Measurements from ENCODE around the gene USP28.
A peak's percentile ranks its signal among the peaks of the same experiment; 100 is the strongest.

USP28 gene

DNA sequence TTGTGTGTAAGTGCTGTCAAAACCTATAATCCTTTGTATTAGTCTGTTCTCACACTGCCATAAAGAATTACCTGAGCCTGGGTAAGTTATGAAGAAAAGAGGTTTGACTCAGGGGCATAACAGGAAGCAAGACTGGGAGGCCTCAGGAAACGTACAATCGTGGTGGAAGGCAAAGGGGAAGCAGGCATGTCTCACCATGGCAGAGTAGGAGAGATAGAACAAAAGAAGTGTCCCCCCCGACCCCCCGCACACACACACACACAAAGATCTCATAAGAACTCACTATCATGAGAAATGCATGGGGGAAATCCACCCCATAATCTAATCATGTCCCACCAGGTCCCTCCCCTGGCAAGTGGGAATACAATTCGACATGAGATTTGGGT, 2.3 kb upstream of the USP28 start:
- no peak for DNase-seq (ENCODE audit: low spot score)

DNA sequence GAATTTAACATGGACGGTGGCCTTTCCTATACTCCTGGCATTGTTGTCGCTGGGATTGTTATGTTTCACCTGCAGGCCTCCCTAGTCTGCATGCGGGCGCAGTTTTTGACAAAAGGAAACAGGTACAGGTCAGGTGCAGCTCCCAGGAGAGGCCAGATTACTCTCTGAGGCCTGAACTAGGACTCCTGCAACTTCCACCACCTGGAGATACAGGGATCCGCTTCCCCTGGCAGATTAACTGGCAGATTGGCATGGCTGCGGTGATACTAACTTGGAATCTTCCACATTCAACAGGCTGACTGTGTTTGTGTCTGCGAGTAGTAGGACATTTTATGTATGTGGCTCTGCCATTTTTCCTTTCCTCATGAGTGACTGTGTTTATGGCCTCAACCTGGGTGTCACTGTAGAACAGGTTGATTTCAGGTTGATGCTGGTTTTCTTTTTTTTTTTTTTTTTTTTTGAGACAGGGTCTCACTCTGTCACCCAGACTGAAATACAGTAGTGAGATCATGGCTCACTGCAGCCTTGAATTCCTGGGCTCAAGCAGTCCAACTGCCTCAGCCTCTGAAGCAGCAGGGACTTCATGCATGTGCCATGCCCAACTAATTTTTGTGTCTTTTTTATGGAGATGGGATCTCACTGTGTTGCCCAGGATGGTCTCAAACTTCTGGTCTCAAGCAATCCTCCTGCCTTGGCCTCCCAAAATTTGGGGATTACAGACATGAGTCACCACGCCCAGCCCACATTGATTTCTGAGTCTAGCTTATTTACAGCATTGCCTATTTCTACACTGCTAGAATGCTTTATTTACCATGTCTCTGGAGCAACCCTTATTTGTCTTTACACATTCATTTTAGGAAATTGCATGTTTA, 1.7 kb upstream of the USP28 start:
- DNase-seq (ENCODE audit: low spot score) = no peak

DNA sequence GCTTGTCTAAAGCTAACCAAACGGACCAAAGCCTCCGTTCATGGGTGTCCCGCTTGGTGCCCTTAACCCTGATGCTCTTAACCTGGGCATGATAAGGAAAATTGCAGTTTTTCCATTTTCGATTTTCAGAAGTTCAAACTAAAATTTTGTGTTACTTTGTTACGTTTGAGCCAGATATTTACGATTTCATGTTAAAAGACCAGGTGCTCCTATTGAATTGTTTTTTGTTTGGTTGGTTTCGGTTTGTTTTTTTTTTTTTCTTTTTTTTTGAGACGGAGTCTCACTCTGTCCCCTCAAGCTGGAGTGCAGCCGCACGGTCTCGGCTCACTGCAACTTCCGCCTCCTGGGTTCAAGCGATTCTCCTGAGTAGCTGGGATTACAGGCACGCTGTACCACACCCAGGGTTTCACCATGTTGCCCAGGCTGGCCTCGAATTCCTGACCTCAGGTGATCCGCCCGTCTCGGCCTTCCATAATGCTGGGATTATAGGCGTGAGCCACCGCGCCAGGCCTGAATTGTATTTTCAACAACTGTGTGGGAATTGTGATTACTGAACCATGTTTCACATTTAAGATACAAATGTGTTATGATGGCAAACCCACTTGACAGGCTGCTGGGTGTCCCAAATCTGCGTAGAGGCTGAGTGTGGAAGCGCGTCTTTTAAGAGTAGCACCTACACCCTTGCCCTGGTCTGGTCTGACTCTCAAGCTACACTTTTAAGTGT, 864 bp upstream of the USP28 start:
- no peak for DNase-seq (ENCODE audit: low spot score)

DNA sequence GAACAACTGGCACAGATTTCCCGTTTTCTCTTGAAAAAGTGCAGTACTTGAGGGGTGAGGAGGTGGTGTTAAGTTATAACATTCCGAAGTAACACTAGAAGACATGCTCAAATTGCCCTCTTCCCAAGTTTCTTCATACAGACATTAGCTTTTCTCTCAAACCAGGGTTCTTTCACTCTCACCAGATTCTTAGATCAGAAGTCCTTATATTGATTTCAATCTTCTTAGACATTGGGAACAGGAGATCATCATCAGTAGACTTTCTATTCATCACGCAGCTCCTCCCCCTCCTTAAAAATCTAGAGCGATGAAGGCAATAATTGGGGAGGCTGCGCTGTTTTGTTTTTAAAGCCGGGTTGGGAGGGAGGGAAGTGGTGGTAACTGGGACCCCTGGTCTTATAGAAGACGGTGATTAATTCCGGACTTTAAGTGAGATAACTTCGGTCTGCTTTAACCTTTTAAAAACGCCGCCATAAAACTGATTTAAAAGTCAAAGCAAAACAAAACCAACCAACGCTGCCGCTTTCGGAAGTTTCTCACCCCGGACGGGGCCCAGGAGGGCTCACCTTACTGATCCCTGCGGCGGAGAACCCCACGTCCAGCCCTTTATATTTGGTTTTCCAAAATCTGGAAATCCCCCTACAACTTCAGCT, 665 bp downstream of the USP28 start:
- peak; percentile 30 for DNase-seq (ENCODE audit: low spot score)

DNA sequence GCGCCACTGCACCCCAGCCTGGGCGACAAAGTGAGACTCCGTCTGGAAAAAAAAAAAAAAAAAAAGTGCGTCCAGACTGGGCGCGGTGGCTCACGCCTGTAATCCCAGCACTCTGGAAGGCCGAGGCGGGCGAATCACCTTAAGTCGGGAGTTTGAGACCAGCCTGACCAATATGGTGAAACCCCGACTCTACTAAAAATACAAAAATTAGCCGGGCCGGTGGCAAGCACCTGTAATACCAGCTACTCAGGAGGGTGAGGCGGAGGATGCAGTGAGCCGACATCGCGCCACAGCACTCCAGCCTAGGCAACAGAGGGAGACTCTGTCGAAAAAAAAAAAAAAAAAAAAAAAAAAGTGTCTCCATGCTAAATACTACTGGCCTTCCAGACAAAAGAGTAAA, 1.3 kb downstream of the USP28 start:
- no peak for DNase-seq (ENCODE audit: low spot score)

GRCh38 chr11:113873236-113873626, 2.1 kb downstream of the USP28 start:
- no peak for DNase-seq (ENCODE audit: low spot score)

DNA sequence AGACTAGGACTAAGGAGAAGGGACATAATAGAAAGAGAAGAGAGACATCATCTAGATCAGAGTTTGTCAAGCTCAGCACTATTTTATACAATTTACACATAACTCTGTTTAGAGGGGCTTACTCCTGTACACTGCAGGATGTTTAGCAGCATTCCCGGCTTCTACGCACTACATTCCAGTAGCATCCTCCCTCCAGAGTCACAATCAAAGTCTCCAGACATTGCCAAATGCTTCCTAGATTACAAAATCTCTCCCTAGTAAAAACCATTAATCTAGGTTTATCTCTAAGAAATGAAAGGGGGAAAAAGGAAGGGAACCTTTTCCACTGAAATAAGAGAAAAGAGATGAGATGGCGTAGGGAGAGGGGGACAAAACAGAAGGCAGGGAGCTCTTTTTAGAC, 4.0 kb downstream of the USP28 start:
- DNase-seq (ENCODE audit: low spot score) = no peak

GRCh38 chr11:113867843-113868503, 7.4 kb downstream of the USP28 start:
- no peak for DNase-seq (ENCODE audit: low spot score)

- DNase-seq (ENCODE audit: low spot score) = no peak
Observed at GRCh38 chr11:113865873-113866272, 9.5 kb downstream of the USP28 start.

DNA sequence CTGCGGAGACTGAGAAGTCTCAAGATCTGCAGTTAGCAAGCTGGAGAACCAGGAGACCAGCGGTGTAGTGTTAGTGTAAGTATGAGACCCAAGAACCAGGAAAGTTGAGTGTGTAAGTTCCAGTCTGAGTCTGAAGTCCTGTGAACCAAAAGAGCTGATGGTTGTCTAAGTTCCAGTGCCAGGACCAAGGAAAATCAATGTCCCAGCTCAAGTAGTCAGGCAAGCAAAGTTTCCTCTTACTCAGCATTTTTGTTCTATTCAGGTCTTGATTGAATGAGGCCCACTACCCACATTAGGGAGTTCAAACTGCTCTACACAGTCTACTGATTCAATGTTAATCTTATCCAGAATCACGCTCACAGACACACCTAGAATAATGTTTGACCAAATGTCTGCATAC, 11.0 kb downstream of the USP28 start:
- DNase-seq (ENCODE audit: low spot score) = no peak

DNA sequence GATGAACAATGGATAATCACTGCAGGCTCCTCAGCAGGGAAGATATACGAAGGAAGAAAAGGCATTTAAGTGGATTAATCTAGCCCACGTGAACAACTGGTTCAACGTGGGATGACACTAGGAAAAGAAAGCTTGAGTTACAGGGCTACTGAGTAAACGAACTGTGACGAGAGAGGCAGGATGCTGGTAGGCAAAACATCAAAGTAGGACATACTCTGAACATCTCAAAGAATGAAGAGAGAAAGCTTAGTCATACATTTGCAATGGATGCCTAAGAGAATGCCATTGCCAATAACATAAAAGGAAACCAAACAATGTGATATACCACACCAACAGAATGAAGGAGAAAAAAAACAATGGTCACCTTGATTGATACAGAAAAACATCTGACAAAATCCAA, 12.9 kb downstream of the USP28 start:
- no peak for DNase-seq (ENCODE audit: low spot score)

GRCh38 chr11:113859665-113860064, 15.7 kb downstream of the USP28 start:
- no peak for DNase-seq (ENCODE audit: low spot score)

GRCh38 chr11:113856966-113857759, 18.2 kb downstream of the USP28 start:
- no peak for DNase-seq (ENCODE audit: low spot score)

DNA sequence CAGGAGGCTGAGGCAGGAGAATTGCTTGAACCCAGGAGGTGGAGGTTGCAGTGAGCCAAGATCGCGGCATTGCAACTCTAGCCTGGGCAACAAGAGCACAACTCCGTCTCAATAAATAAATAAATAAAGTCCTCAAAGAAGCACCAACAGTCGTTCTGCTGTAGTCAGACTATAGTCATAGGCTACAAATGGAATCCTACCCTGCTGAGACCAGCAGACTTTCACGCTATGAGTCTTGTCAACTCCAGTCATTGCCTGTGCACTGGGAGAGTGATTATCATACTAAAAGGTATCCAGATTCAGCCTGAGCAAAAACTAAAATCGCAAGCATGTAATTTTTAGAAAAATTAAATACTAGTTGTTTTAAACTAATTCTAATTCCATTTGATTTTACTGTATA, 19.6 kb downstream of the USP28 start:
- DNase-seq (ENCODE audit: low spot score) = no peak

- no peak for DNase-seq (ENCODE audit: low spot score)
Observed at GRCh38 chr11:113850188-113850587, 25.2 kb downstream of the USP28 start.

DNA sequence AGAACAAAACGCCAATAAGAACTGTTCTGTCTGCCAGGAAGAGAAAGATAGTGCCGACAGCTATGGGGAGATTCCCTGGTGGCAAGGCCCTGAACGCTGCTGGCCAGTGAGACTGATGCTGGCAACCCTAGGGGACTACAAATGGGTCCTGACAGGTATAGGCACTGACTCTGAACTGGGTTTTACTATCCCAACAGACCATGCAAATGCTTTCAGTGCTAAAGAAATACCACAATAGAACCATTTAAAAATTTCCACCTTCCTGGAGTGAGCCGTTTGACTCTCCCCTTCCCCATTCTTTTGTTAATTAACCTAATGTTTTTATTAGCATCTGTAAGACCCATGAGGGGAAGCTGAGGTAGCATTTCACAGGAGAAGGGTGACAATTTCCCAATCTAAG, 25.7 kb downstream of the USP28 start:
- DNase-seq (ENCODE audit: low spot score) = no peak

DNA sequence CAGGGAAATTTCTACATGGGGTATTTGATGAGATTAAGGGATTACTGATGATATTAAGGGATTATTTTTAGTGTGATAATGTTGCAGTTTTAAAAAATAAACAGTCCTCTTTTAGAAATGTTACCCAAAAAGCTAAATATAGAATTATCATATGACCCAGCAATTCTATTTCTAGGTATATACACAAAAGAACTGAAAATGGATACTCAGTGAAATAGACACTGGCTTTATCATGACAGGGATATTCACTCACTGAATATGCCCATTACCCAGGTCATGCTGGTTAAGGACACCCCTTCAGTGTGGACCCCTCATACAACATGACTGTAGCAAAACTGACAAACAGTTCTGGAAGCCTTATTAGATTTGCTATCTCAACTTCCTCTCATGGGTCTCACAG, 27.8 kb downstream of the USP28 start:
- DNase-seq (ENCODE audit: low spot score) = no peak

DNA sequence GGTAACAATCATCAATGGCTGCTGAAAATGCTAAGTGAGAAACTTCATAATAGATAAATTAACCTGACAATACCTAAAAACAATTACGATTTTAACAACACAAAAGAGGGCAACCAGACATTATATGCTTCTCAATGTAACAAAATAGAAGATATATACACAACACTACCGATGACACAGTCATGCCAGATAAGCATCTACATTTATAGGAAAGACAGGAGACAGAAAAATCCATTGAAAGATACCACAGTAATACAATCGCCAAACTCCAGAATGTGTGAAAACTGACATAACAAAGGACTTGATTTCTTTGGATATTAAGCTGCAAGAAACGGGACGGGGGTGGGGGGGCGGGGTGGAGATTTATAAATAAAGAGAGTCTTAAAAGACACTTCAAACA, 28.3 kb downstream of the USP28 start:
- DNase-seq (ENCODE audit: low spot score) = no peak

GRCh38 chr11:113841691-113842090, 33.7 kb downstream of the USP28 start:
- DNase-seq (ENCODE audit: low spot score) = no peak

GRCh38 chr11:113840932-113841664, 34.3 kb downstream of the USP28 start:
- DNase-seq (ENCODE audit: low spot score) = no peak

DNA sequence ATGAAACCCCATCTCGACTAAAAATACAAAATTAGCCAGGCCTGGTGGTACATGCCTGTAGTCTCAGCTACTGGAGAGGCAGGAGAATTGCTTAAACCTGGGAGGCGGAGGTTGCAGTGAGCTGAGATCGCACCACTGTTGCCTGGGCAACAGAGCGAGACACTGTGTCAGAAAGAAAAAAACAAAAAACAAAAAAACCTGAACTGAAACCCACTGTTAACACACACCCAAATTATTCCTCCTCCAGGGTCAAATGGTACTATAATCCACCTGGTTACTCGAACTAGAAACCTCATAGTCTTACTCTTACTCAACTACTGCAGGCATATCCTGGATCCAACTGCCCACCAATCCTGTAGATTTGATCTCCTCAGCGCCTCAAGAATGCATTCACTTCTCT, 35.5 kb downstream of the USP28 start:
- no peak for DNase-seq (ENCODE audit: low spot score)

Data from putamen (tissue), 1 donor.